ENCODE data around the gene KCNK18.
"Not testable (repeated sequence)": the region's sequence is repeated elsewhere in the genome, so short reads cannot be mapped to it uniquely, and the experiment has no call there.

The KCNK18 gene

DNA sequence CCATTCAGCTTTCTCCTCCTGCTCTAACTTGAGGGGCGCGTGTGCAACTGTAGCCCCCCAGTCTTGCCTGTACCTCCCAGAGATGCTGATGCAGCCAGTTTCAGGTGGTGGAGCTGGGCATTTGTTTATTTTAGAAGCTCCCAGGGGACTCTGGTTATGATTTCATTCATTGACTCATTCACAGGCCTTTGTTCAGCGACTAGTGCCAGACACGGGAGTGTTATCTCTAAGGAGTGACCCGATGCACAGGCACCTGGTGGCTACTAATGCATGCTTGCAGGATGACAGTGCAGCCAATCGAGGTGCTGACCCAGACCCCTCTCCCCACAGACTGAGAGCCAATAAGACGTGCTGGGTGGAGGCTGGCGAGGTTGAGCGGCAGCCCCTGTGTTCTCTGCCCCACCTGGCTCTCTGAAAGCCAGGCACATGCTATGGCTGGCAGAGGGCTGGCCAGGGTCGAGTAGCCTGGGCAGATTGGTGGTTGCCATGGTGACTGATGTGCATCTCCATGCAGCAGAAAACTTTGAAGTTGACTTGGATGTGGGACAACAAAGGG, 23.9 kb downstream of the KCNK18 start:
- H3K9me3 ChIP-seq (ENCODE audit: control insufficient read depth, insufficient read depth, low read length), result no peaks in the 10 kb centered on the region
- H3K36me3 ChIP-seq (ENCODE audit: control insufficient read depth, insufficient read depth, low read length), result no peaks in the 10 kb centered on the region; the same call in 1 of the 2 replicates
- no peak for DNase-seq (ENCODE audit: low read depth, low spot score)
- no peak overlapping the region for H3K4me3 ChIP-seq (ENCODE audit: low read length)
- no CpG with 5 or more reads among the region's 10 CpGs for WGBS (ENCODE audit: insufficient coverage, insufficient read length)
- H3K27ac ChIP-seq (ENCODE audit: low read length), result no peak overlapping the region
- peaks cover 3% of the 10 kb centered on the region for H3K4me1 ChIP-seq (ENCODE audit: control insufficient read depth, insufficient read depth, low read length)
- H3K27me3 ChIP-seq (ENCODE audit: control insufficient read depth, insufficient read depth, low read length), result peaks cover 5% of the 10 kb centered on the region; the same call in 1 of the 2 replicates

DNA sequence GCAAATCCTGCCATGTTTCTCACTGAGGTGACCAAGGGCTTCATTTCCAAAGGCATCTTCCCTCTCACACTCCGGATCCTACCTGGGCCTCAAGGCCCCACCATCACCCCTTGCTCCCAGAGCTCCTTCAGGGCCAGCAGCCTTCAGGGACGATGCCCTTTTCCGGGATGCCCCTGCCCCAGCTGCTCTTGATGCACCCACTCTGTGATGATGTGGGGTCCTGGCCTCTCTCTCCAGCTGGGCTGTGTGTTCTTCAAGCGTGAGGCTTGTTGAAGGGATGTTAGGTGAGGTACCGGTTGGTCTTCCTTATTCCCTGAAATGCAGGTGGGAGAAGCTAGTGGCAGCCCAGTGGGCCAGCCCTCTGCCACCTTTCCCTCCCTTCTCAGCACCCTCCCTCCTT, 25.3 kb downstream of the KCNK18 start:
- Histone ChIP-seq H3K4me1 (ENCODE audit: control insufficient read depth, insufficient read depth, low read length) (peaks cover 3% of the 10 kb centered on the region), H3K27me3 (ENCODE audit: control insufficient read depth, insufficient read depth, low read length) (peaks cover 3% of the 10 kb centered on the region; the same call in 1 of the 2 replicates), H3K36me3 (ENCODE audit: control insufficient read depth, insufficient read depth, low read length) (no peaks in the 10 kb centered on the region; the same call in 1 of the 2 replicates), H3K9me3 (ENCODE audit: control insufficient read depth, insufficient read depth, low read length) (no peaks in the 10 kb centered on the region), H3K4me3 (ENCODE audit: low read length) (no peak overlapping the region), H3K27ac (ENCODE audit: low read length) (no peak overlapping the region)
- DNase-seq (ENCODE audit: low read depth, low spot score), result no peak
- no CpG with 5 or more reads among the region's 5 CpGs for WGBS (ENCODE audit: insufficient coverage, insufficient read length)

DNA sequence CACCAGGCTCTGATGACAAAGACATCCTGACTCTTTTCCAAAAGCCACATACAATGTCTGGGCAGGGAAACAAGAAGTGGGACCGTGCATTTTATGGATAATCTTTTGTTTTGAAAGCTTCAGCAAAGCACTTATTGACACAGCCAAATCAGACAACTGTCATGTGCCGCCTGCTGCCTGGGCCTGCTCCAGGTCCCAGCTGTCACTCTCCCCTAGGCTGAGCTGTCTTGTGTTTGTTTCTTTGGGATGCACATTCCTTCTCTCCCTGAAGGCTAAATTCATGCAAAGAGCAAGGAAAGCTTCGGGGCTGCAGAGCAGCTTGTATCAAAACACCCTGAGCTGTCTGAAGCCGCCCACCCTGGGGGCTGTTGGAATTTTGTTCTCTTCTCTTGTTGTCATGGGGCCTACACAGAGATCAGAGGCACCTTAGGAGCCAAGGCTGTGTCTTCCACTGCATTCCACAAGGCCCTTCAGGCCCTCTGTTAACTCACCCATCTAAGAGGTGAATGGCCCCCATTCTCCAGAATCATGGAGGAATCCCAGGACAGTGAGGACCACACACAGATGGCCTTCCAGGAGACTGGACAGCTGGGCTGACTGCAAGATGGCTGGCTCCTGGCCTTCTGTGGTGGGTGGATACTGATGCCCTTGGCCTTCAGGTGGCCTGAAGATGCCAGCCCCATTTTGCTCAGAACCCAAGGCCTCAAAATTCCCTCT, 25.8 kb downstream of the KCNK18 start:
- WGBS (ENCODE audit: insufficient coverage, insufficient read length), result no CpG with 5 or more reads among the region's 4 CpGs
- H3K27ac ChIP-seq (ENCODE audit: low read length), result no peak overlapping the region
- no peaks in the 10 kb centered on the region for H3K36me3 ChIP-seq (ENCODE audit: control insufficient read depth, insufficient read depth, low read length)
- no peak overlapping the region for H3K4me3 ChIP-seq (ENCODE audit: low read length)
- H3K4me1 ChIP-seq (ENCODE audit: control insufficient read depth, insufficient read depth, low read length), result peaks cover 3% of the 10 kb centered on the region; the same call in 1 of the 2 replicates
- H3K27me3 ChIP-seq (ENCODE audit: control insufficient read depth, insufficient read depth, low read length), result no peaks in the 10 kb centered on the region
- DNase-seq (ENCODE audit: low read depth, low spot score), result no peak
- no peaks in the 10 kb centered on the region for H3K9me3 ChIP-seq (ENCODE audit: control insufficient read depth, insufficient read depth, low read length)

DNA sequence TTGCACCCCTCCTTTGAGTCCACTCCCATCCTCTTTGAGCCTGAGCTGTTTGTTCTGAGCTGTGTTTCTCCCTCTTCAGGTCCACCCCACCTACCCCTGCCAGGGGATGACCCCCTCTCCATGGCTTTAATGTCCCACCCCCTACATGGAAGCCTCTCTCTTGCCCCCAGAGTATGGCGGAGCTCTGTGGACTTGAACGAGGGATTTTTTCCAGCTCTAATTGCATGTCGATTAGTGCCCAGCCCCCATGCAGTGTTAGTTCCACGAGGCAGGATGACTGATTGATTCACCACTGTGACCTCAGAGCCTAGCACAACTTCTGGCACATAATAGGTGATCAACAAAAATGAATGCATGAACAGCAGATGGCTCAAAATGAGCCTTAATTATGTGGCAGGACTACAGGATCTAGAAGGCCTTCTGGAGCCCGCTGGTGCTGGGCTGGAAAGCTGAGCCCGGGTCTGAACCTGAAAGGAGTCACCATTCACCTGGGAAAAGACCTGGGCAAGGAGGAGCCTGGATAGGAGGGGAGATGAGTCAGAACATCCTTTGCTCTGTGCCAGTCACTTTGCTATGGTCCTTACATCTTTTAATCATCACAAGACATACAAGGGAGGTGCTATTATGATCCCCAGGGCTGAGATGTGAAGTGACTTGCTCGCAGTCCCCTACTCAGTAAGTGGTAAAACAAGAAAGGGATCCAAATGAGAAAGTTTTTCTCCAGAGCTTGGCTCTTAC, 26.6 kb downstream of the KCNK18 start:
- DNase-seq (ENCODE audit: low read depth, low spot score), result no peak
- H3K36me3 ChIP-seq (ENCODE audit: control insufficient read depth, insufficient read depth, low read length), result no peaks in the 10 kb centered on the region
- peaks cover 2% of the 10 kb centered on the region; the same call in 1 of the 2 replicates for H3K4me1 ChIP-seq (ENCODE audit: control insufficient read depth, insufficient read depth, low read length)
- H3K27ac ChIP-seq (ENCODE audit: low read length), result no peak overlapping the region
- no peaks in the 10 kb centered on the region for H3K9me3 ChIP-seq (ENCODE audit: control insufficient read depth, insufficient read depth, low read length)
- WGBS (ENCODE audit: insufficient coverage, insufficient read length), result no CpG with 5 or more reads among the region's 7 CpGs
- H3K4me3 ChIP-seq (ENCODE audit: low read length), result no peak overlapping the region
- no peaks in the 10 kb centered on the region for H3K27me3 ChIP-seq (ENCODE audit: control insufficient read depth, insufficient read depth, low read length)

DNA sequence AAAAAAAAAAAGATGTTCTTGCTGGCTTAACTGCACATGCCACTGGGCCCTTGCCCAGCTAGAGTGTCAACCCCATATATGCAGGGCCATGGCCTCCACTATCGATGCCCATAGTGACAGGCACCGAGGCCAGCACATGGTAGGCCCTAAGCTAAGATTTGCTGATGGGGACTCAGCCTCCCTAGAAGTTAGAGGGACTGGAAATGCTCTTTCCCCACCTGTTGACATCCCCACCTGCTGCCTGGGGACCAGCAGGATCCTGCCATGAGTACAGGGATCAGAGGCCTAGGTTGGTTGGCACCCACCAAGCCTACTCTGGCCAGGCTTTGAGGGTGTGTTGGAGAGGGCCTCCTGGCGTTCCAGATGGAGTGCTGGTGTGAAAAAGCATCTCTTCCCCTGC, 27.6 kb downstream of the KCNK18 start:
- H3K4me1 ChIP-seq (ENCODE audit: control insufficient read depth, insufficient read depth, low read length), result no peaks in the 10 kb centered on the region; the same call in 1 of the 2 replicates
- H3K4me3 ChIP-seq (ENCODE audit: low read length), result no peak overlapping the region
- no peaks in the 10 kb centered on the region for H3K36me3 ChIP-seq (ENCODE audit: control insufficient read depth, insufficient read depth, low read length)
- H3K27ac ChIP-seq (ENCODE audit: low read length), result no peak overlapping the region
- DNase-seq (ENCODE audit: low read depth, low spot score), result no peak
- H3K9me3 ChIP-seq (ENCODE audit: control insufficient read depth, insufficient read depth, low read length), result no peaks in the 10 kb centered on the region
- no peaks in the 10 kb centered on the region for H3K27me3 ChIP-seq (ENCODE audit: control insufficient read depth, insufficient read depth, low read length)
- WGBS (ENCODE audit: insufficient coverage, insufficient read length), result no CpG with 5 or more reads among the region's 3 CpGs

DNA sequence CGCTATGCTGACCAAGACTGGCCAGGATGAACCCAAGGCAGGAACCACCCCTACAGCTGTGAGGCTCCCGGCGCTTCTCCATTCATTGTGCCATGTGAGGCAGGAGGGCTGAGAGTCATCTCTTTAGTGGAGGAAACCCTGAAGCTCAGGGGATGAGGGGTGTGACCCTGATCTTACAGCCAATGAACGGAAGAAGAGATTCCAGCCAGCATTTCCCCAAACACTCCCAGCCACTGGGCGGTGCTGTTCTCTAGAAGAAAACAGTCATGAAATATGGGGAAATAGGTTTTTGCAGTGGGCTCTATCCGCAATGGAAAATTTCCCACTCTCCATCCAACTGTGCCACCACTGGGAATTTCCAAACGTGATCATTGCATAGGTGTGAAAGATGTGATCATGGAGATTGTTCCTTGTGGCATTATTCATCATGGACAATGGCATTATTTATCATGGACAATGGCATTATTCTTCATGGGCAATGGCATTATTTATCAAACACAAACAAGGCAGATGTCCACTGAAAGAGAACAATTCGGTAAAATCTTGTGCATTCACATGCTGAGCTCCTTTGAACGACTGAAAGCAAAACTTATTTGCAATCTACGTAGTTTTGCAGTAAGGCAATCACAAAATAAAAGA, 29.6 kb downstream of the KCNK18 start:
- no peaks in the 10 kb centered on the region for H3K27me3 ChIP-seq (ENCODE audit: control insufficient read depth, insufficient read depth, low read length)
- DNase-seq (ENCODE audit: low read depth, low spot score), result no peak
- WGBS (ENCODE audit: insufficient coverage, insufficient read length), result no CpG with 5 or more reads among the region's 10 CpGs

DNA sequence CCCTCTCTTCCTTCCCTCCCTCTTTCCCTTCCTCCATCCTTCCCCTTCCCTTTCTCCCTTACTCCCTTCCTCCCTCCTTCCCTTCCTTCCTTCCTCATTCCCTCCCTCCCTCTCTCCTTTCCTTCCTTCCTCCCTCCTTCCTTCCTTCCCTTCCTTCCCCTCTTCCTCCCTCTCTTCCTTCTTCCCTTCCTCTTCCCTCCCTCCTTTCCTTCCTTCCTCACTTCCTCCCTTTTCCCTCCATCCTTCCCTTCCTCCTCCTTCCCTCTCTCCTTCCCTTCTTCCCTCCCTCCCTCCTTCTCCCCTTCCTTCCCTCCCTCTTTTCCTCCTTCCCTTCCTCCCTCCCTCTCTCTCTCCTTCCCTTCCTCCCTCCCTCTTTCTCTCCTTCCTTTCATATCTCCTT, 30.9 kb downstream of the KCNK18 start:
- H3K9me3 ChIP-seq (ENCODE audit: control insufficient read depth, insufficient read depth, low read length), result no peaks in the 10 kb centered on the region
- H3K36me3 ChIP-seq (ENCODE audit: control insufficient read depth, insufficient read depth, low read length), result no peaks in the 10 kb centered on the region
- no peak for DNase-seq (ENCODE audit: low read depth, low spot score)
- no peaks in the 10 kb centered on the region for H3K27me3 ChIP-seq (ENCODE audit: control insufficient read depth, insufficient read depth, low read length)
- no peak overlapping the region for H3K27ac ChIP-seq (ENCODE audit: low read length)
- no peaks in the 10 kb centered on the region for H3K4me1 ChIP-seq (ENCODE audit: control insufficient read depth, insufficient read depth, low read length)
- H3K4me3 ChIP-seq (ENCODE audit: low read length), result no peak overlapping the region

More for the DNA sequence above, 29.6 kb downstream of the KCNK18 start:
- Histone ChIP-seq H3K9me3 (ENCODE audit: control insufficient read depth, insufficient read depth, low read length) (no peaks in the 10 kb centered on the region), H3K4me3 (ENCODE audit: low read length) (no peak overlapping the region), H3K27ac (ENCODE audit: low read length) (no peak overlapping the region), H3K36me3 (ENCODE audit: control insufficient read depth, insufficient read depth, low read length) (no peaks in the 10 kb centered on the region), H3K4me1 (ENCODE audit: control insufficient read depth, insufficient read depth, low read length) (no peaks in the 10 kb centered on the region)

DNA sequence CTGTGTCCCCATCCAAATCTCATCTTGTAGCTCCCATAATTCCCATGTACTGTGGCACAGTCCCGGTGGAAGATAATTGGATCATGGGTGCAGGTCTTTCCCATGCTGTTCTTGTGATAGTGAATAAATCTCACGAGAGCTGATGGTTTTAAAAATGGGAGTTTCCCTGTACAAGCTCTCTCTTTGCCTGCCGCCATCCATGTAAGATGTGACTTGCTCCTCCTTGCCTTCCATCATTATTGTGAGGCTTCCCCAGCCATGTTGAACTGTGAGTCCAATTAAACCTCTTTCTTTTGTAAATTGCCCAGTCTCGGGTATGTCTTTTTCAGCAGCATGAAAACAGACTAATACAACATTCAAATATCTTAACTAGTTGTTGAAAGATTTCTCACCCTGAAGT, 32.8 kb downstream of the KCNK18 start:
- H3K4me3 ChIP-seq (ENCODE audit: low read length); H3K27me3 ChIP-seq (ENCODE audit: control insufficient read depth, insufficient read depth, low read length); H3K9me3 ChIP-seq (ENCODE audit: control insufficient read depth, insufficient read depth, low read length); H3K4me1 ChIP-seq (ENCODE audit: control insufficient read depth, insufficient read depth, low read length); H3K27ac ChIP-seq (ENCODE audit: low read length); DNase-seq (ENCODE audit: low read depth, low spot score); H3K36me3 ChIP-seq (ENCODE audit: control insufficient read depth, insufficient read depth, low read length): not testable (repeated sequence)
- no CpG with 5 or more reads among the region's 4 CpGs for WGBS (ENCODE audit: insufficient coverage, insufficient read length)

DNA sequence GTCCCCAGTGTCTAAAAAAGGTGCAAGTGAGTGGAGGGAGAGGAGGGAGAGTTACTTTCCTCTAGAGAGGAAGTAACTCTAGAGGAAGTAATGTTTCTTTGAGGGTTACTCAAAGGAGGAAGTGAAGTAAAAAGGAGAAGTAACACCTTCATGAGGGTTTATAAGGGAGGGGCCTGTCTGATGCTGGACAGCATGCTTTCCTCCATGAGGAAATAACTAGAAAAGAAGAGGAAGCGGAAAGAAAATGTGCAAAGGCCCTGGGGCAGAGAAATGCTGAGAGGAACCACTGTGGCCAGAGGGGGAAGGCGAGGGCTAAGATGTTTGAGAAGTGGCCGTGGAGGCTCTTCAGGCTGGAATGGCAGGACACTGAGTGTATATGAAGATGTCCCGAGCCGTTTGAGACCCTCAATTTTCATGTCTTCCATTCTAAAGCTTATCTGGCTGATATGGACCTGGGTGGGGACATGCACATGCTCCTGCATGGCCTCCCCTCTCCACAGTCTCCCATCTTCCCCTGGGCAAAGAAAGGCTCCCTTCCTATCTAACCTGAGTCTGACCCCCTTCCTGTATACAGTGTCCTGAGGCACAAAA, 40.2 kb downstream of the KCNK18 start:
- DNase-seq (ENCODE audit: low read depth, low spot score), result no peak

DNA sequence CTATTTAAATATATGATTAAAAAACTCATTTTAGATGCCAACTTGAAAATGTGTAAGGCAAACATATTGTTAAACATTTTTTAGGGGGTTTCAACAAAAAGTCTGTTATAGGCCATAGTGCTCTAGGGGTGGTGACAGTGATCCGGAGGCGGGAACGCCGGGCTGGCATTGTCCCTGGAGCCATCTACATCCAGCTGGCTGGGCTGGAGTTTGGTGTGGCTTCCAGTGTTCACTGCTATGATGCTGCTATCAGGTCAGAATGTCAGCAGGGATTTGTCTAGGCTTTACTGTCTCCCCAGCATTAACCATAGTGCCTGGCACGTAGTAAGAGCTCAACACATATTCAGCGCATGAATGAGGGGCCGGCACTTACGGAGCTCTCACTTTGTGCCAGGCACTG, 41.8 kb downstream of the KCNK18 start:
- no peak for DNase-seq (ENCODE audit: low read depth, low spot score)
- no peak overlapping the region for H3K4me3 ChIP-seq (ENCODE audit: low read length)
- WGBS (ENCODE audit: insufficient coverage, insufficient read length), result no CpG with 5 or more reads among the region's 8 CpGs
- H3K9me3 ChIP-seq (ENCODE audit: control insufficient read depth, insufficient read depth, low read length), result no peaks in the 10 kb centered on the region
- H3K36me3 ChIP-seq (ENCODE audit: control insufficient read depth, insufficient read depth, low read length), result no peaks in the 10 kb centered on the region
- H3K4me1 ChIP-seq (ENCODE audit: control insufficient read depth, insufficient read depth, low read length), result no peaks in the 10 kb centered on the region
- H3K27ac ChIP-seq (ENCODE audit: low read length), result no peak overlapping the region
- H3K27me3 ChIP-seq (ENCODE audit: control insufficient read depth, insufficient read depth, low read length), result peaks cover 1% of the 10 kb centered on the region; the same call in 1 of the 2 replicates

More for the DNA sequence above, 40.2 kb downstream of the KCNK18 start:
- no CpG with 5 or more reads among the region's 5 CpGs for WGBS (ENCODE audit: insufficient coverage, insufficient read length)
- H3K9me3 ChIP-seq (ENCODE audit: control insufficient read depth, insufficient read depth, low read length), result no peaks in the 10 kb centered on the region
- H3K27ac ChIP-seq (ENCODE audit: low read length), result no peak overlapping the region
- no peaks in the 10 kb centered on the region for H3K36me3 ChIP-seq (ENCODE audit: control insufficient read depth, insufficient read depth, low read length)
- no peaks in the 10 kb centered on the region for H3K4me1 ChIP-seq (ENCODE audit: control insufficient read depth, insufficient read depth, low read length)
- H3K27me3 ChIP-seq (ENCODE audit: control insufficient read depth, insufficient read depth, low read length), result peaks cover 1% of the 10 kb centered on the region; the same call in 1 of the 2 replicates
- H3K4me3 ChIP-seq (ENCODE audit: low read length), result no peak overlapping the region
